HFFc6 (cell line): ENCODE data around the gene CCAR1. TPM values are rescaled to one million over a fixed set of nuclear protein-coding genes. Genes with fewer than 3 reads are reported as not detected.
"Not testable (repeated sequence)": the region's sequence is repeated elsewhere in the genome, so short reads cannot be mapped to it uniquely, and the experiment has no call there.

Experiments
- DNase-seq: peaks from one replicate; pipeline ENCODE4 v3.0.0-alpha.2; 2018
- H3K27ac Mint-ChIP-seq: 2 replicates; pipeline ENCODE4 v1.8.0; 2020; ENCODE audit warnings: mild to moderate bottlenecking, mixed read lengths
- H3K27me3 Mint-ChIP-seq: 2 replicates; pipeline ENCODE4 v1.8.0; 2021; ENCODE audit warnings: mild to moderate bottlenecking, moderate library complexity, mixed read lengths; ENCODE audit not compliant: insufficient read depth
- H3K36me3 Mint-ChIP-seq: 2 replicates; pipeline ENCODE4 v1.8.0; 2021; ENCODE audit warnings: low read depth, mixed read lengths
- H3K4me1 Mint-ChIP-seq: 2 replicates; pipeline ENCODE4 v1.8.0; 2020; ENCODE audit warnings: low read depth, mixed read lengths
- H3K4me3 Mint-ChIP-seq: 2 replicates; pipeline ENCODE4 v1.8.0; 2020; ENCODE audit warnings: mild to moderate bottlenecking, moderate library complexity, mixed read lengths
- H3K9me3 Mint-ChIP-seq: 2 replicates; pipeline ENCODE4 v1.8.0; 2020; ENCODE audit warnings: mild to moderate bottlenecking, mixed read lengths
- CTCF ChIP-seq: fragments of 200-600 bp; sonication (generic); IDR thresholded peaks from 2 replicates; pipeline ENCODE4 v1.5.0; 2021; ENCODE audit warnings: antibody characterized with exemption, mild to moderate bottlenecking
- total RNA-seq, 6 experiments: library from RNA; stranded (reverse); fragmentation: NEBNext Ultra II Directional; extraction: Animal tissue kit (Norgen Biotek cat#: 25700); gene quantifications; 2 replicates in 1 of 6; 3 replicates in 5 of 6; pipeline ENCODE4 v1.2.3, GENCODE V29; 2021

CCAR1 gene
- total RNA-seq, 6 experiments from 2014 or later = 48.2 to 71.2 (median 64.1) TPM

- Mint-ChIP-seq H3K27me3 (no peaks in the 10 kb centered on the region; the same call in 1 of the 2 replicates), H3K4me3 (no peak overlapping the region), H3K27ac (no peak overlapping the region), H3K36me3 (peaks cover 31% of the 10 kb centered on the region), H3K9me3 (no peaks in the 10 kb centered on the region), H3K4me1 (no peaks in the 10 kb centered on the region)
- DNase-seq = no peak
- TF ChIP-seq CTCF = no peak
Measured at GRCh38 chr10:68759967-68760366, 38.9 kb downstream of the CCAR1 start.

GRCh38 chr10:68767407-68767806, 46.4 kb downstream of the CCAR1 start:
- H3K27me3 Mint-ChIP-seq, H3K4me3 Mint-ChIP-seq, H3K27ac Mint-ChIP-seq, H3K9me3 Mint-ChIP-seq, H3K4me1 Mint-ChIP-seq, DNase-seq: not testable (repeated sequence)
- peaks cover 20% of the 10 kb centered on the region; the same call in 1 of the 2 replicates for H3K36me3 Mint-ChIP-seq

GRCh38 chr10:68781613-68782574, 60.9 kb downstream of the CCAR1 start:
- H3K4me3 Mint-ChIP-seq = no peak overlapping the region
- H3K4me1 Mint-ChIP-seq = no peaks in the 10 kb centered on the region
- TF ChIP-seq CTCF = no peak
- H3K27ac Mint-ChIP-seq = 0 out of 2 replicates have a peak overlapping the region, but pooled peaks have one; percentile 17
- H3K36me3 Mint-ChIP-seq = peaks cover 62% of the 10 kb centered on the region
- H3K27me3 Mint-ChIP-seq = no peaks in the 10 kb centered on the region
- no peak for DNase-seq
- no peaks in the 10 kb centered on the region for H3K9me3 Mint-ChIP-seq

- no peaks in the 10 kb centered on the region for H3K27me3 Mint-ChIP-seq
- no peak for TF ChIP-seq CTCF
- DNase-seq = no peak
- H3K9me3 Mint-ChIP-seq = no peaks in the 10 kb centered on the region
- H3K27ac Mint-ChIP-seq = no peak overlapping the region
- peaks cover 47% of the 10 kb centered on the region for H3K36me3 Mint-ChIP-seq
- H3K4me3 Mint-ChIP-seq = no peak overlapping the region
- H3K4me1 Mint-ChIP-seq = no peaks in the 10 kb centered on the region
Measured at GRCh38 chr10:68784476-68784875, 63.4 kb downstream of the CCAR1 start.

GRCh38 chr10:68787813-68788212, 66.8 kb downstream of the CCAR1 start:
- H3K27me3 Mint-ChIP-seq = no peaks in the 10 kb centered on the region
- no peak overlapping the region for H3K27ac Mint-ChIP-seq
- no peak for DNase-seq

More at GRCh38 chr10:68787813-68788212, 66.8 kb downstream of the CCAR1 start:
- TF ChIP-seq CTCF = no peak
- peaks cover 22% of the 10 kb centered on the region for H3K36me3 Mint-ChIP-seq
- H3K9me3 Mint-ChIP-seq = no peaks in the 10 kb centered on the region
- no peaks in the 10 kb centered on the region for H3K4me1 Mint-ChIP-seq
- H3K4me3 Mint-ChIP-seq = no peak overlapping the region
